HUES6 (cell line): ENCODE data around the gene LAMA3.

Source experiments
- H3K27ac ChIP-seq: 2 replicates; pipeline ENCODE4 v1.7.0; 2013; ENCODE audit warnings: low read depth, mild to moderate bottlenecking, low read length, inconsistent platforms
- H3K27me3 ChIP-seq: 2 replicates; pipeline ENCODE4 v1.6.1; 2013; ENCODE audit warnings: low read length; ENCODE audit not compliant: control insufficient read depth, insufficient read depth
- H3K36me3 ChIP-seq: 2 replicates; pipeline ENCODE4 v1.6.1; 2013; ENCODE audit warnings: low read length; ENCODE audit not compliant: control insufficient read depth, insufficient read depth
- H3K4me1 ChIP-seq: 2 replicates; pipeline ENCODE4 v1.6.1; 2013; ENCODE audit warnings: low read length; ENCODE audit not compliant: control insufficient read depth, insufficient read depth
- H3K4me3 ChIP-seq: 2 replicates; pipeline ENCODE4 v1.5.1; 2013; ENCODE audit warnings: low read depth, low read length
- H3K9ac ChIP-seq: one replicate; pipeline ENCODE4 v1.6.1; 2013; ENCODE audit warnings: mild to moderate bottlenecking, low read length
- H3K9me3 ChIP-seq: 2 replicates; pipeline ENCODE4 v1.6.1; 2013; ENCODE audit warnings: low read depth, low read length; ENCODE audit not compliant: control insufficient read depth, insufficient read depth

LAMA3 gene

GRCh38 chr18:23916338-23916737 is 227.1 kb downstream of the LAMA3 start:
- H3K27me3 ChIP-seq = no peaks in the 10 kb centered on the region
- H3K4me1 ChIP-seq = peaks cover 4% of the 10 kb centered on the region; the same call in 1 of the 2 replicates
- no peak overlapping the region for H3K9ac ChIP-seq
- no peak overlapping the region for H3K4me3 ChIP-seq
- no peaks in the 10 kb centered on the region for H3K36me3 ChIP-seq
- H3K9me3 ChIP-seq = no peaks in the 10 kb centered on the region
- no peak overlapping the region for H3K27ac ChIP-seq

DNA sequence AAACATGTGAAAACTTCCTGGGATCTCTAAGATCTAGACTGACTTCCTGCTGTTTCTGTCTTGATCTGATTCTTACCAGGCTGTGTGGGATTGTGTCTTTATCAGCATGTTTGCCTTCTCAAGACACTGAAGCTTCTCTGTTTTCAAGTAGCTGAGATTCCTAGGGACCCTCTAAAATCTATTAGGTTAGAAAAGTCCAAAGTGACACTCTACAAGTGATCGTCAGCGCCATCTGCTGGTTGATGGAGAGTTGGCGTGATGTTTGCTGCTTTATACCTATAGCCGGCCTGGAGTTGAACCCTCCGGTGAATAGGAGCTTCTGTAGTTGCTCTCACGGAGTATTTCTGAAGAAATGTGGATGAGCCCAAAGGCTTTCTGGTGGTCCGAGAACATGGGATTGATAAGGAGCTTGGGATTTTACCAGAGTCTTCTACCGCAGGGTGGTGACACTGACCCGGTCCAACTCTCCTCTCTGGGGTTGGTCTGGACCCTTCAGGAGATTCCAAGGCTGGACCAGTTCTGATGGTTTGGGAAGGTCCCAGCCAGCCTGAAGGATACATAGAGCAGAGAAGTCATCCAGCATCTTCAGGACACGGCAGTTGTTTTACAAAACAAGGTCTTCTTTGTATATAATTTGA is 229.3 kb downstream of the LAMA3 start:
- H3K27ac ChIP-seq = no peak overlapping the region
- H3K4me1 ChIP-seq = peaks cover 4% of the 10 kb centered on the region; the same call in 1 of the 2 replicates
- H3K27me3 ChIP-seq = no peaks in the 10 kb centered on the region
- no peak overlapping the region for H3K4me3 ChIP-seq
- no peak overlapping the region for H3K9ac ChIP-seq
- H3K36me3 ChIP-seq = no peaks in the 10 kb centered on the region
- no peaks in the 10 kb centered on the region for H3K9me3 ChIP-seq

GRCh38 chr18:23920054-23920453 is 230.8 kb downstream of the LAMA3 start:
- Histone ChIP-seq H3K9me3 (no peaks in the 10 kb centered on the region), H3K36me3 (no peaks in the 10 kb centered on the region), H3K27ac (no peak overlapping the region), H3K4me1 (peaks cover 4% of the 10 kb centered on the region; the same call in 1 of the 2 replicates), H3K9ac (no peak overlapping the region), H3K4me3 (no peak overlapping the region), H3K27me3 (no peaks in the 10 kb centered on the region)

DNA sequence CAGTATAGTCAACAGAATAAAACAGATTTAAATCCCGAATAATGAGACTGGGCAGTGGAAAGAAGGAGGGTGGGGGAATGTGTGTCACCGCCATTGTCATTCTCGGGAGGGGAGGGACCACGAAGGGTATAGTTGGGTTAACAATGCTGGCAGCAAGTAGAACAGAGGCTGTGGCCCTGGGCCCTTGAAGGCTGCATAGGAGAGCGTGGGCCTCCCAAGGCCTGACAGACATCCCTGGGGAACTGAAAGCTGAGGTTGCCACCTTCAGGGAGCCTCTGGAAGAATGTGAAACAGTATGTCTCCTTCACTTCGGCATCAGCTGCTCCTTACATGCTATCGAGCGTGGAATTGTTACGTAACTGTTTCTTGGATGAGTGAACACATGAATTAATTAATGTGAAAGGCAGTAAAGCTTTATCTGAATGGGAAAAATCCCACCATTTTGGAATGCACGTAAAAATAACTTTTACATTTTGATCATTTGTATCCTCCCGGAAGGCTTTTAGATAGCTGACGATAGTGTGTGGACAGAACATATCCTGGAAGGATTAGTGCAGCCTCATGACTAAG is 232.5 kb downstream of the LAMA3 start:
- no peaks in the 10 kb centered on the region for H3K36me3 ChIP-seq

DNA sequence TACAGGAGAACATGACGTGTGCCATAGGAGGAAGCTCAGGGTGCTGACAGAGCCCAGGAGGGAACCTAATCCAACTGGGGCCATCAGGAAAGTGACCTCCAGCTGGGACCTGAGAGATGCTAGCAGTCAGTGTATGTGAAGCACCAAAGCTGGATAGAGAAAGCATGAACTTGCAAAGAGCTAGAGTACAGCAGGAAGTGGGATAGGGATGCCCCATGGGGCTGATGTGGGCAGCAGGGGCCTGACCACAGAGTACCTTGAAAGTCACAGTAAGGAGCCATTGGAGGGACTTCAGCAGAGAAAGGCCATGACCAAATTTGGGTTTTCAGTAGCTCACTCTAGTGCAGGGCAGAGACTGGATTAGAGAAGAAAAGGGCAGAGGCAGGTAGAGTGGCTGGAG is 233.7 kb downstream of the LAMA3 start:
- H3K27ac ChIP-seq = no peak overlapping the region
- no peaks in the 10 kb centered on the region for H3K9me3 ChIP-seq
- no peak overlapping the region for H3K4me3 ChIP-seq
- H3K4me1 ChIP-seq = peaks cover 4% of the 10 kb centered on the region; the same call in 1 of the 2 replicates
- H3K36me3 ChIP-seq = no peaks in the 10 kb centered on the region
- no peak overlapping the region for H3K9ac ChIP-seq
- no peaks in the 10 kb centered on the region for H3K27me3 ChIP-seq

More for the DNA sequence above, 232.5 kb downstream of the LAMA3 start:
- Histone ChIP-seq H3K27ac (no peak overlapping the region), H3K27me3 (no peaks in the 10 kb centered on the region), H3K9me3 (no peaks in the 10 kb centered on the region), H3K4me3 (no peak overlapping the region), H3K9ac (no peak overlapping the region), H3K4me1 (peaks cover 4% of the 10 kb centered on the region; the same call in 1 of the 2 replicates)

GRCh38 chr18:23924813-23925212 is 235.6 kb downstream of the LAMA3 start:
- H3K9me3 ChIP-seq = no peaks in the 10 kb centered on the region
- no peaks in the 10 kb centered on the region for H3K36me3 ChIP-seq
- no peaks in the 10 kb centered on the region for H3K4me1 ChIP-seq
- no peak overlapping the region for H3K4me3 ChIP-seq
- H3K27ac ChIP-seq = no peak overlapping the region
- H3K9ac ChIP-seq = no peak overlapping the region
- H3K27me3 ChIP-seq = no peaks in the 10 kb centered on the region

DNA sequence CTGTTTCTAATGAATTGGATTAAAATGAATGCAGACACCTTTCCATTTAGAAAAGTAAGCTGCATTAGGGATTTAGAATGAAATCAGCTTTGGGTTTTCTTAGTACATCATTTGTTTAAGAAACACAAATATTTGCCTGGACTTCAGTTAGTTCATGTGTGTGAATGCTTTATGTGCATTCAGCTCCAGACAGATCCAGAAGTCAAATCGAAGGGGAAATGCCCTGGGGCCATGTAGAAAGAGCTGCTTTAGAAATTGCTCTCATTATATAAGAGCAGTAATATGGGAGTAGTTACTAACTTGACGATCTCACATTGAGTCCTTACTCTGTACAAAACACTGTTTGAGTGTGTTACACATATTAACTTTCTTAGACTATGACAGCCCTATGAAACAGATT is 237.3 kb downstream of the LAMA3 start:
- Histone ChIP-seq H3K9me3 (no peaks in the 10 kb centered on the region), H3K36me3 (no peaks in the 10 kb centered on the region), H3K4me3 (no peak overlapping the region), H3K27ac (no peak overlapping the region), H3K4me1 (no peaks in the 10 kb centered on the region), H3K27me3 (no peaks in the 10 kb centered on the region), H3K9ac (no peak overlapping the region)

DNA sequence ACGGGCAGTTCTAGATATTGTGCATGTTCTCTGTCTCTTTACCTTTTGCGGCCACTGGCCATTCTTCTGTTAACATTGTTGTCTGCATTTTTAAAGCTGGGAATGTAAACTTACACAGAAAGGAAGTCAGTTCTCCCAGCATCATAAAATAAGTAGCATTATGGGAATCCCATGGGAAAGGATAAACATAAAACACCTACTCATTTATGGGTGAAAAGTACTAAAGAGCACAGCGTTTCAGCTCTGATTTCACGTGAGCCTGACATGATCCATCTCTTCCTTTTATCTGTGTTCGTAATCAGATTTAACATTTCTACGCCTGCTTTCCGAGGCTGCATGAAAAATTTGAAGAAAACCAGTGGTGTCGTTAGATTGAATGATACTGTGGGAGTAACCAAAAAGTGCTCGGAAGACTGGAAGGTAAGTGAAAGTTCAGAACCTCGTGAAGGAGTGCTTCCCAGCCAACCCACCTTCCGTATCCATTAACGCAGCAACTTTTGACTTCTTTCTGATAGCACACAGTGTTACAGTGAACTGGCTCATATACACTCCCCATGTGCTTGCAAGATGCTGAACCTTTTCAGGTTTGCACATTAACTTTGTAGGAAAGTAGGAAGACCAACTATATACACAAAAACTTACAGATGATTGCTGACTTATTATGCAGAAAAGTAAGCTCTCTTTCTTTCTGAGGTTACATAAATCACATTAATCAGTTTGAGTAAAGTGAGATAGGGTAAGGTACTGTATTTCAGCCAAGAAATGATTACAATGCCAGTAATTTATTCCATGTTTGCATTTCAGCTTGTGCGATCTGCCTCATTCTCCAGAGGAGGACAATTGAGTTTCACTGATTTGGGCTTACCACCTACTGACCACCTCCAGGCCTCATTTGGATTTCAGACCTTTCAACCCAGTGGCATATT is 238.8 kb downstream of the LAMA3 start:
- H3K9ac ChIP-seq = no peak overlapping the region
- no peaks in the 10 kb centered on the region for H3K36me3 ChIP-seq
- no peaks in the 10 kb centered on the region for H3K27me3 ChIP-seq
- no peak overlapping the region for H3K4me3 ChIP-seq
- H3K9me3 ChIP-seq = no peaks in the 10 kb centered on the region
- no peak overlapping the region for H3K27ac ChIP-seq
- H3K4me1 ChIP-seq = no peaks in the 10 kb centered on the region

- no peak overlapping the region for H3K9ac ChIP-seq
- no peaks in the 10 kb centered on the region for H3K27me3 ChIP-seq
- no peak overlapping the region for H3K27ac ChIP-seq
- H3K4me1 ChIP-seq = no peaks in the 10 kb centered on the region
- H3K36me3 ChIP-seq = no peaks in the 10 kb centered on the region
- H3K4me3 ChIP-seq = no peak overlapping the region
- no peaks in the 10 kb centered on the region for H3K9me3 ChIP-seq
These were observed 240.2 kb downstream of the LAMA3 start for GRCh38 chr18:23929362-23929930.

DNA sequence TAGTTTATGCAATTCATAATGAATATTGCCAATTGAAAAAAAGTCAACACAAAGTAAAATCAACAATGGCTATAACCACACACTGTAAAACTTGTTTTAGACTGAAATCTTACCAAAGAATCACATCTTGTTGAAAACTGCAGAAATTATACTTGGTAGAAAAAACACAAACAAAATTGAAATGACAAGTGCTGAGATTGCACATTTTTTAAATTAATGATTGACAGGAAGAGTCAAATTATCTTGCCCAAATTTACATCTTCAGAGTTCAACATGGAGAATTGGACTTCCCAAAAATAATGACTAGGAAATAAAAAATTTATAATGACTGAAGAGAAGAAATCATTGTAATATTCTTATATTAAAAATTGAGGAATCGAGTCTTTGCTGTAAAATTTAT is 240.7 kb downstream of the LAMA3 start:
- no peak overlapping the region for H3K4me3 ChIP-seq
- no peaks in the 10 kb centered on the region for H3K27me3 ChIP-seq
- H3K9me3 ChIP-seq = no peaks in the 10 kb centered on the region
- no peaks in the 10 kb centered on the region for H3K4me1 ChIP-seq
- H3K36me3 ChIP-seq = no peaks in the 10 kb centered on the region
- H3K9ac ChIP-seq = no peak overlapping the region
- no peak overlapping the region for H3K27ac ChIP-seq
